GM21390 (cell line): ENCODE measurements around the gene GALT.
"Not testable (repeated sequence)": the region's sequence is repeated elsewhere in the genome, so short reads cannot be mapped to it uniquely, and the experiment has no call there.

Experiments used
- ATAC-seq: cut with Tn5 transposase; IDR thresholded peaks from one replicate; pipeline ENCODE4 v1.9.1; 2021; ENCODE audit not compliant: unreplicated experiment

Gene GALT

DNA sequence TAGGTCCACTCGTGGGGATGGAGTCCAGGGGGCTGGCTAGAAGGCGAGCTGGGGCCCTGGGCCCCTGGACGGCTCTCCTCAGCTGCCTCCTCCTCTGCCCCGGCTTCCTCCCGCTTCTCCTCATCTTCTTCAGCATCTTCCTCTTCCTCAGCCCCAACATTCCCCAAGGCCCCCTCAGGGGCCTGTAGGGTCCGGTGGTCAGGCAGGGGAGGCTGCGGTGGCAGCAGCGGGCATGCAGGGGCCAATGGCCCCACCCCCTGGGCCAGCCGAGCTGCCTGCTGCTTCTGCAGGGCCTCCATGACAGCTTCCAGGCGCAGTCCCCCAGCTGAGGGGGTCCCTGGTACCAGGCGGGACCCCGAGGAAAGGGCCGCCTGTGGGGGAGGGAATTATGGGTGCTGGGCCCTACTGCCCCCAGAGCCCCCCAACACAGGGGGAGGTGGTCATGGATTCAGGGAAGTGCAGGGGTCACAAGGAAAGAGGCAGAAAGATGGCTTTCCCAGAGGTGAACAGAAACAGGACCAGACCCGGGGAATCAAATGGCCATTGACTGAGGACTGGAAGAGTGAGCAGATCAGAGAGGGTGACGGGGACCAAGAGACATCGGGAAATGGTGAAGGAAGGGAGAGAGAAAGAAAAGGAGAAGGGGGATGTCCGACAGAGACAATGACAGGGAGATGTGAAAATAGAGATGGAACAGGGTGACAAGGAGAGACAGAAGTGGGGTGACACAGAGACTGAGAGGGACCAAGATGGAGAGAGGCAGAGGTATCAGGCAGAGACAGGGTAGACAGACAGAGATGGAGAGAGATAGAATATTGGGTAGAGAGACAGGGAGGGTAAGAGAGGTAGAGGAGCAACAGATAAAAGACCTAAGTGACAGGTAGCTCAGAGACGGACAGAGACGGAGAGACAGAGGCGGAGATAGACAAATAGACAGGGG lies 18.5 kb upstream of the GALT start:
- ATAC-seq, result no peak

DNA sequence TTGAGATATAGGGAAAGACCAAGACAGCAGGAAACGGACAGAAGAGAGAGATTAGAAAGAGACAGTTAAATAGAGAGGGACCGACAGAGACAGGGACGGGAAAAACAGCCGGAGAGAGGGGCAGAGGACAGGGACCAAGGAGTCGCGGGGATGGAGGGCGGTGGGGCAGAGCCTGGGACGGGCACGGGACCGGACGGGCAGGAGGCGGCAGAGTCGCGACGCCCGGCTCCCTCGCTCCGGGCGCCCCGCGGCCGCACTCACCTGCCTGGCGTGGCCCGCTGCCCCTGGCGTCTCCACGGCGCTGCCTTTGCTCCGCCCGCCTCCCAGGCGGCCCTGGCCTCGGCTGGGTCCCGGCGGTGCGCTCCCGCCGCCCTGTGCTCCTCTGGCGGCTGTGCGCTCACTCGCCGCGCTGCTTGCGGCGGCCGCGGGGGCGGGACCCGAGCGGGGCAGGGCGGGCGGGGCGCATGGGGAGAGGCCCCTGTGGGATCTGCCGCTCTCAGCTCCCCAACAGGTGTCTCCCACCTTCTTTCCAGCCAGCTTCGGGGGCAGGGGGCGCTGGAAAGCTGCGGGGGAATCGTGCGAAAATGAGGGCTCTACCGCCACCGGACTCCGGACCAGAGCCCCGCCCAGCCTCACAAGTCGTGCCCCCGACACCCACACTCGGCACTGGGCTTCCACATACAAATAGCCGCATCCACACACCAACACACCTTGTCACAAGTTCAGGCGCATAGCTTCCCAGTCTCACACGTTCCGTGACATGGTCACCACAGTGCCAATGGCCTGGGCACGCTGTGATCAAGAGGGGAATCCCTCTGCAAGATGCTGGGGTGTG lies 17.6 kb upstream of the GALT start, which contains the start of gene ARID3C:
Gene ARID3C, minus strand, starts transcription at position 411 of the 835 bp plus-strand sequence. CDS start 1,052 bp downstream, outside the sequence.
- no peak for ATAC-seq

DNA sequence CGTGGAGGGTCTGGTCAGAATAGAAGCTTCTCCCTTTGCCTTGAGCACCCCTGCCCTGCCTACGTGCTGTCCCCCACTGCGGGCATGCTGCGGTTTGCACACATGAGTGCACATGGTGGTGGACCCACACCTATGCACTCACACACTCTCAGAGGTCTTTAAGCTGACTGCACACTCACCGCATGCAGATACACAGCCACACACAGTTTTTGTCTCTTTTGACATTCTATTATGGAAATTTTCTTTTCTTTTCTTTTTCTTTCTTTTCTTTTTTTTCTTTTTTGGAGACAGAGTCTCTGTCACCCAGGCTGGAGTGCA lies 17.0 kb upstream of the GALT start:
- no peak for ATAC-seq

GRCh38 chr9:34630402-34631154 lies 15.9 kb upstream of the GALT start:
- ATAC-seq, result no peak

GRCh38 chr9:34633166-34633565 lies 13.3 kb upstream of the GALT start:
- ATAC-seq, result no peak

DNA sequence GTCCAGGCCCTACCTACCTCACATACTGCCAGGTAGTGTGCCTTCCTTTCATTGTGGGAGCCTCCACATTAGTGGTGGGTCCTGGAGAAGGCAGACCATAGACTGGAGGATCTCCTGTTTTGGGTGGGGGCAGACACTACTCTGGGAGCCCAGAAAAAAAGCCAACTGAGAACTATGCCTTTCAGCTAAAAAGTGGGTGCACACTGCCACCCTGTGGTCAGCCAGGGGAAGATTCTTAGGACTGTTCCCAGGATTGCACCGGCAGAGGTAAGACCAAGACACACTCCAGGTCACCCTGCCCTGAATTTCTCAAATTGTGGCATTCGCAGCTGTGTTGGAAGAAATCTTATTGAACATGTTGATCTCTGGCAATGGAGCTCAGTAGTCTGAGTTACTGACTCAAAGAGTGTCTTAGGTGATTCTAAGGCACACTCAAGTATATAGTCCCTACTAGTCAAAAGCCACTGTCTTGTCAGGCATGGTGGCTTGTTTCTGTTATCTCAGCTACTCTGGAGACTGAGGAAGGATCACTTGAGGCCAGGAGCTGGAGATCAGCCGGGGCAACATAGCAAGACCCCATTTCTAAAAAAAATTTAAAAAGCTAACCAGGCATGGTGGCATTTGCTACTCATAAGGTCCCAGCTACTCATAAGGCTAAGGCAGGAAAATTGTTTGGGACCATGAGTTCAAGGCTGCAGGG lies 12.5 kb upstream of the GALT start:
- no peak for ATAC-seq

DNA sequence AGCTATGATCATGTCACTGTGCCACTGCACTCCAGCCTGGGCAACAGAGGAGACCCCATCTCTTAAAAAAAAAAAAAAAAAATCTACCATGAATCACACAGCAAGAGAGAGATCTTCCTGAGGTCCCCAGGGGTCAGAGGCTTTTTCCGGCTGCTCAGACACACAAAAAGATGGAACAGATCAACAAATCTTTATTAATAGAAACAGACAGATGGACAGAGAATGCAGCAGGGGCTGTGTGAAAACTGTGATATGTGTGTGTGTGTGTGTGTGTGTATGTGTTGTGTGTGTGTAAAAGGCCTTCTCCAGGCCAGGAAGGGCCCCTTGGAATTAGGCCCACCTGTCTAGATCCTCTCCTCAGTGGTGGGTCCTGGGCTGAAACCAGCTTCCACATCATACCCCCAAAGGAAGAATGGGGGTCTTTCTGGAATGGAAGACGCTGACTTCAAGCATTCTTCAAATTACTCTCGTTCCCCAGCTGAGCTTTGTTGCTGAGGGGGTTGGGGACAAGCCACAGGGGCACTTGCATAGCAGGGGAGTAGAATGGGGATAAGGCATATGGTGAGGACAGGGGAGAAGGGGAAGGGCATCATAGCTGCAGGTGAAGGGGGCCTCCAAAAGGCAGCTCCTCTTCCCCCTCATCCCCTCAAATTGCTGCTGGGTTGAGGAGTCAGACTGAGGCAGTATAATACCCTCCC lies 11.8 kb upstream of the GALT start:
- no peak for ATAC-seq

GRCh38 chr9:34635556-34635955 lies 10.9 kb upstream of the GALT start:
- ATAC-seq, result no peak

DNA sequence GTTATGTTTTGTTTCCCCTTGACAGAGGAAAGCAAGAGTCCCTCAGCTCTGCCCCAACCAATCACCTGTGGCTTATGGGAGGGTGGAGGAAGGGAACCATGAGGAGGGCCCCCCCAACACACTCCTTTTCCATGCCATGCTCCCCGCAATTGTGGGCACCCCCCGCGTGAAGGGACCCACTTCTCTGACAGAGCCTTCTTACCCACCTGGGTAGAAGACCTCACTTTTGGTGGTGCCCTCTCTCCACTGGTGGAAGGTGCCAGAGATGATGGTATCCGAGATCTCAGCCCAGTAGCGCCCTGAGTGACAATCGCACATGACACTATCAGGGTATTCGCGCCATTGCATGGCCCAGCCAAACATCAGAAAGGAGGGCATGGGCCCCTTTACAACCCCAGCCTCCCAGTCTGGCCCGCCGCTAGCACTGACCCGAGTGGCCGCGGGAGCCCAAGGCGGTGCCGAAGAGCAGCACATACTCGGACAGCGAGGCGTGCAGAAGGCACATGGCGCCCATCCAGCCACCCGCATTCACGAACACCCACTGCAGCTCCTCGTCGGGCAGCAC lies 9.6 kb upstream of the GALT start:
- ATAC-seq, result no peak

GRCh38 chr9:34637356-34638137 lies 8.9 kb upstream of the GALT start, which contains the start of gene SIGMAR1:
Gene SIGMAR1, minus strand, starts transcription at chr9:34637787. Its CDS starts 90 bp downstream, at chr9:34637697.
- peak; percentile 83 for ATAC-seq

DNA sequence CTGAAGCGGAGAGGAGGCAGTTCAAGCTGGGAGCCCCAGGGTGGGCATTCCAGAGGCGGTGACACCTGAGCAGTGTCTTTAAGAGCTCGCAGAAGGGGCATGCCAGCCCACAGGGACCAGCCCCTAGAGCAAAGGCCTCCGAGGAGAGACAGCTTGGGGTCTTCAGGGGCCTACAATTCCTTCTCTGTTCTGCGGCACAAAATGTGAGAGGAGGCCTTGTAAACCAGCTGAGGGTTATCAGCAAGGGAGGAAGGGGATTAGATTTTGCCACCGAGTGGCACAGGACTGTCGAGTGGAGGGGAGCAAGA lies 8.4 kb upstream of the GALT start:
- no peak for ATAC-seq

DNA sequence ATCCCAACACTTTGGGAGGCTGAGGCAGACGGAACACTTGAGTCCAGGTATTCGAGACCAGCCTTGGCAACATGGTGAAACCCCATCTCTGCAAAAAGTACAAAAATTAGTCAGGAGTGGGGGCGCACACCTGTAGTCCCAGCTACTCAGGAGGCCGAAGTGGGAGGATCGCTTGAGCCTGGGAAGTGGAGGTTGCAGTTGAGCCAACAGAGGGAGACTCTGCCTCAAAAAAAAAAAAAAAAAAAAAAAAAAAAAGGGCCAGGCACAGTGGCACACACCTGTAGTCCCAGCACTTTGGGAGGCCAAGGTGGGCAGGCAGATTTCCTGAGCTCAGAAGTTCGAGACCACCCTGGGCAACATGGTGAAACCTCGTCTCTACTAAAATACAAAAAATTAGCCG lies 7.2 kb upstream of the GALT start:
- not testable (repeated sequence) for ATAC-seq

- no peak for ATAC-seq
These were observed 3.8 kb upstream of the GALT start for GRCh38 chr9:34642679-34643078.

DNA sequence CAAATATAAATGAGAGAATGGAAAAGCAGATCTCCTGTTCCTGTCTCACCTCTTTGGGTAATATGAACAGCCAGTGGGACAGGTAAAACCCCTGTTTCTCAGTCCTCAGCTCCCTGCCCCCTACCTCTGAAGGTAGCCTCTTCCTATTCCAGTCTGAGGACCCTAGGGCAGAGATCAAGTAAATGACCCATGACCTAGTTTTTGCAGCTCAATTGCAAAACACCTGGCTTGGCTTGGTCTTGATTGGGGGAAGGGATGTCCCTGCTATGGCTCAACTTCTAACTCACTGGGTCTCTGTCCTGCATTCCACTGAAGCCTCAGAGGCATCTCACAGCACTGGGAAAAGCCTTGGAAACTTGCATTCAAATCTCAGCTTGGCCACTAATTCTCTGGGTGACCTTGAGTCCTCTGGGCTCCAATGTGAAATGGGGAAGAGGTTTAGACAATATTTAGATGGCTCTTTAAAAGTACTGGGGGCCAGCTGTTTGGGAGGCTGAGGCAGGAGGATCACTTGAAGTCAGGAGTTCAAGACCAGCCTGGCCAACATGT lies 1.6 kb upstream of the GALT start:
- ATAC-seq, result no peak

DNA sequence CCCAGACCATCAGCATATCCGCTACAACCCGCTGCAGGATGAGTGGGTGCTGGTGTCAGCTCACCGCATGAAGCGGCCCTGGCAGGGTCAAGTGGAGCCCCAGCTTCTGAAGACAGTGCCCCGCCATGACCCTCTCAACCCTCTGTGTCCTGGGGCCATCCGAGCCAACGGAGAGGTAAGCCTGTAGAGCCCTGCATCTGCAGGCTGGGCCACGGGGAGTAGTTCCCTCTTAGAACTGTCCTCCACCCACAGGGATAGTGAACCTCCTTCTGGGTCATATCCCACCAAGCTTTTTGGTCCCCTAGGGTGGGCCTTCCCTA lies 569 bp downstream of the GALT start:
- no peak for ATAC-seq

DNA sequence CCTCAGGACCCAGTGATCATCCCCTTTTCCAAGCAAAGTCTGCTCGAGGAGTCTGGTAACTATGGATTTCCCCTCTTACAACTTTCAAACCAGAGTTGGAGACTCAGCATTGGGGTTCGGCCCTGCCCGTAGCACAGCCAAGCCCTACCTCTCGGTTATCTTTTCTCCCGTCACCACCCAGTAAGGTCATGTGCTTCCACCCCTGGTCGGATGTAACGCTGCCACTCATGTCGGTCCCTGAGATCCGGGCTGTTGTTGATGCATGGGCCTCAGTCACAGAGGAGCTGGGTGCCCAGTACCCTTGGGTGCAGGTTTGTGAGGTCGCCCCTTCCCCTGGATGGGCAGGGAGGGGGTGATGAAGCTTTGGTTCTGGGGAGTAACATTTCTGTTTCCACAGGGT lies 1.2 kb downstream of the GALT start:
- no peak for ATAC-seq

GRCh38 chr9:34648673-34649072 lies 2.2 kb downstream of the GALT start:
- no peak for ATAC-seq

DNA sequence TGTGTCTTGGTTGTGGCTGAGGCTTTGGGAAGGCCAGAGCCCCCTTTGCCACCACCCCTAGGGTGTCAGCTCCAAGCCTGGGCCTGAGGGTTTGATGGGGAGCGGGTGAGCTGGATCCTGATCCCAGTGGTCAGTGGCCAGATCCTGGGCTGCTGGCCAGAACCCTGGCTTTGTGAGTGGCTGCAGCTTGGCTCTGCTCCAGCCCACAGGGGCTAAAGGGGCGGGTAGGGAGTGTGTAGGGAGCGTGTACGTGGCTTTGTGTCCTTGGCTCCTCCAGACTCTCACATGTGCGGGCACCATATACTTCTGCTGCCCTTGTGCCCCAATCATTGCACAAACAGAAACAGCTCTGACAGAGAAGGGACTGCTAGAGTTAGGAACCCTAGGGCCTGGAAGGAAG lies 4.3 kb downstream of the GALT start:
- no peak for ATAC-seq

GRCh38 chr9:34651321-34651720 lies 4.8 kb downstream of the GALT start:
- ATAC-seq, result no peak
